BE2C (cell line): ENCODE data around the gene SUN5.

Experiments
- DNase-seq: peaks from one replicate; pipeline ENCODE4 v3.0.0-alpha.2; 2020
- H3K27me3 ChIP-seq: fragments of 250-450 bp; sonication (Bioruptor Pico); 2 replicates; pipeline ENCODE4 v1.5.1; 2020; ENCODE audit warnings: mild to moderate bottlenecking
- H3K36me3 ChIP-seq: fragments of 250-450 bp; sonication (Bioruptor Pico); 2 replicates; pipeline ENCODE4 v1.5.1; 2020; ENCODE audit warnings: mild to moderate bottlenecking
- H3K4me1 ChIP-seq: fragments of 250-450 bp; sonication (Bioruptor Pico); 2 replicates; pipeline ENCODE4 v1.5.1; 2020
- H3K4me3 ChIP-seq: 2 replicates; pipeline ENCODE4 v1.5.1; 2011; ENCODE audit warnings: low read depth, low read length
- H3K9me3 ChIP-seq: fragments of 250-450 bp; sonication (Bioruptor Pico); 2 replicates; pipeline ENCODE4 v1.5.1; 2020
- TF ChIP-seq, protein P1 (sequence below): IDR thresholded peaks from 2 replicates; pipeline ENCODE4 v1.5.1; 2012; ENCODE audit warnings: mild to moderate bottlenecking, low read depth, low read length

SUN5 gene

DNA sequence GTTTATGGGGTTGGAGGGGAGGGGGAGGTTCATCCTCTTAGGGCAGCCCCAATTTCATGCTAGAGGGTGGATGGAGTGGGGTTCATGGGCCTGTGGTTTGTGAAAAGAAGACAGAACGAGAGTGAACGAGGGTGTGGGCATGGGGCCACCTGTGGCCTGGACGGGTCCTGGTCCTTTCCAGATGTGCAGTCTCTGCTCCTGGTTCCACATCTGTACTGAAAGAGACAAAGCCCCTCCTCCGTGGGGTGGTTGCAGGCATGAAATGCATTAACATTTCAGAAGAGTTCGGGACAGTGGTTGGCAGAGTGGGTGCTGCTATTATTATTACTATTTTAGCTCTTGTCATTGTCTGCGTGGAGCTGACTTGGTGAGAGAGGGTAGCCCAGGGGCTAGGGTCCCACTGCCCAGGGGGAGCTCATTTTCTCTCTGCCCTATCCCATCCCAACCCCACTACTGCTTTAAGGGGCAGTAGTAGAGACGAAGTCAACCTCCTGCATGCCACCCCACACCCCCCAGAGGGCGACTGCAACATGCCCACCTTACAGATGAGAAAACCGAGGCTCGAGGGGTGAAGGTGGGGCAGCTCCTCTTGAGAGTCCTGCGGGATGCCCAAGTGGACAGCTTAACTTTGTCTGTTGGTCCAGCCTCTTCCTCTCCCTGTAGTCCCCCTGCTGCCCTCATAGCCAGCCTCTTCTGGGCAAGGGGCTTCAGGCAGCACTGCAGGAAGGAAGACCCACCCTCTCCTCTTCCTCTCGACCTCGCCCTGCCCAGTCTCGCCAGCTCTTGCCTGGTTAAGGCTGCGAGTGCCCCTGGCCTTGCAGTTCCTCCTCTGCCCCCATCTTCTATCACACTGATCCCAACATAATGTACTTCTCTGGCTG lies 11.7 kb upstream of the SUN5 start:
- no peak for DNase-seq
- H3K27me3 ChIP-seq, result no peaks in the 10 kb centered on the region
- TF ChIP-seq, protein P1, sequence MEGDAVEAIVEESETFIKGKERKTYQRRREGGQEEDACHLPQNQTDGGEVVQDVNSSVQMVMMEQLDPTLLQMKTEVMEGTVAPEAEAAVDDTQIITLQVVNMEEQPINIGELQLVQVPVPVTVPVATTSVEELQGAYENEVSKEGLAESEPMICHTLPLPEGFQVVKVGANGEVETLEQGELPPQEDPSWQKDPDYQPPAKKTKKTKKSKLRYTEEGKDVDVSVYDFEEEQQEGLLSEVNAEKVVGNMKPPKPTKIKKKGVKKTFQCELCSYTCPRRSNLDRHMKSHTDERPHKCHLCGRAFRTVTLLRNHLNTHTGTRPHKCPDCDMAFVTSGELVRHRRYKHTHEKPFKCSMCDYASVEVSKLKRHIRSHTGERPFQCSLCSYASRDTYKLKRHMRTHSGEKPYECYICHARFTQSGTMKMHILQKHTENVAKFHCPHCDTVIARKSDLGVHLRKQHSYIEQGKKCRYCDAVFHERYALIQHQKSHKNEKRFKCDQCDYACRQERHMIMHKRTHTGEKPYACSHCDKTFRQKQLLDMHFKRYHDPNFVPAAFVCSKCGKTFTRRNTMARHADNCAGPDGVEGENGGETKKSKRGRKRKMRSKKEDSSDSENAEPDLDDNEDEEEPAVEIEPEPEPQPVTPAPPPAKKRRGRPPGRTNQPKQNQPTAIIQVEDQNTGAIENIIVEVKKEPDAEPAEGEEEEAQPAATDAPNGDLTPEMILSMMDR, result no peak
- H3K36me3 ChIP-seq, result no peaks in the 10 kb centered on the region
- no peaks in the 10 kb centered on the region for H3K4me1 ChIP-seq
- H3K9me3 ChIP-seq, result no peaks in the 10 kb centered on the region
- no peak overlapping the region for H3K4me3 ChIP-seq

DNA sequence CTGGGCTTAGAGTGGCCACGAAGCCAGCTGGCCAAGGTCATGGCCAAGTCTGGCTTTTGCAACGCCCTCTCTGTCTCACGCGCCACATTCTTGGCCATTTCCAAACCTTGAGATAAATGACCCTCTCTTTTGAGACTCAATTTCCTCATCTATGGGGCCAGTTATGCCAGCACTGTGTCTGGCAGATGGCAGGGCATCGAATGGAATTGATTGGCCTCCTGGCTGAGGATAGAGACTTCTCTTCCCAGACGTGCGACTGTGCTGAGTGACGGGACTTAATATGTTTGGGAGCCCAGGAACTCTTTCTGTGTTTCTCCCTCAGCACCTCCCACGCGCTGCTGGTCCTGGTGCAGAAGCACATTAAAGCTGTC lies 10.9 kb upstream of the SUN5 start:
- TF ChIP-seq, protein P1, result no peak
- no peak overlapping the region for H3K4me3 ChIP-seq
- H3K4me1 ChIP-seq, result no peaks in the 10 kb centered on the region
- H3K36me3 ChIP-seq, result no peaks in the 10 kb centered on the region
- H3K9me3 ChIP-seq, result no peaks in the 10 kb centered on the region
- DNase-seq, result no peak
- H3K27me3 ChIP-seq, result no peaks in the 10 kb centered on the region

DNA sequence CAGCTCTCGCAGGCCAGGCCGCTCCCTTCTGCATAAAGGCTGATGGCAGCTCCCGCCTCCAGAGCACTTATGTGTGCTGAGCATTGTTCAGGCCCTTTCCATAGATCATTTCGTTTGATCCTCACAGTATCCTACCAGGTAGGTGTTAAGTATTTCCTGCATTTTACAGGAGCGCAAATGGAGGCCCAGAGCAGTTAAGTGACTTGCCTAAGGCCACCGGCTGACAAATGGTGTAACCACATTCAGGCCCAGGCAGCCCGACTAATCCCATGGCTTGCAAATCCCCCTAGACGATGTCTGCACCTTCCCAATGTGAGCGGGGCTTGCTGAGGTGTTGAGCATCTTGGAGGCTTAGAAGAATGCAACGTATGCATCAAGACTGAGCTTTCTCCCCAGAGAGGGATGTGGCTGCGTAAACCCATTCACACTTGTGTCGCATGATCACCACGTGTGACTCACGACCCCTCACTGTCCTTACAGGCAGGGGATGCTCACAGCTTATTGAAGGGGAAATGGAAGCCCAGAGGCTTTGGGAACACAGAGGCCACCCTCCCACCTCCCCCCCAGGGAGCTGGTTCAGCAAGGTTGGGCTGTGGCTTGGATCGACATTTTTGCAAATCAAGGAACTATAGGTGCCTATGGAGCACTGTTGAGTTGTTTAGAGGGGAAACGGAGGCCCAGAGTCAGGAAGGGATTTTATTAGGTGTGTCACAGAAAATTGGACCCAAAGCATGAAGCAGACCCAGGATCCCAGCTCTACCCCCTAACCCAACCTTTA lies 10.3 kb upstream of the SUN5 start:
- Histone ChIP-seq H3K4me3 (no peak overlapping the region), H3K36me3 (no peaks in the 10 kb centered on the region), H3K4me1 (no peaks in the 10 kb centered on the region), H3K27me3 (no peaks in the 10 kb centered on the region), H3K9me3 (no peaks in the 10 kb centered on the region)
- DNase-seq, result no peak
- TF ChIP-seq, protein P1, result no peak

DNA sequence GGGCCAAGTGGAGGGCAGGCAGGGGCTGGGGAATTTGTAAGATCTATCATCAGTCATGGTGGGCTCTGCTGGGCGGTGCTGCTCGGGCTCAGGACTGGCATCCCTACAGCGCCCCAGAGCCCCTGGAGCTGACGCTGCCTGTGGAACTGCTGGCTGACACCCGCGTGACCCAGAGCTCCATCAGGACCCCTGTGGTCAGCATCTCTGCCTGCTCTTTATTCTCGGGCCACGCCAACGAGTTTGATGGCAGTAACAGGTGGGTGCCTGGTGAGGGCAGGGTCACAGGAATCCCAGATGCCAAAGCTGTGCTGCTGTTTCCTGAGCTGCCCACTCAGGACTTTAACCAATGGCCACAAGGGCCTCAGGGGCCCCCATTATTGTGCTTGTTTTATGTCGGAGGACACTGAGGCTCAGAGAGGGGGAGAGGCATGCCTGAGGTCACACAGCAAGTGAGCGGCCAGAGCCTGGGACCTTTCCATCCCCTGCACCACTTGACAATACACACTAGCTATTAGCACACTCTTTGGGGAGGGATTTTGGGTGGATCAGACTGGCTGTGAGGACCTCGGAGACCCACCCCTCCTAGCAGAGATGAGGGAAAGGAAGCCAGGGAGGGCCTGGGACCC lies 9.6 kb upstream of the SUN5 start:
- DNase-seq, result no peak
- H3K4me3 ChIP-seq, result no peak overlapping the region
- H3K4me1 ChIP-seq, result no peaks in the 10 kb centered on the region
- no peaks in the 10 kb centered on the region for H3K27me3 ChIP-seq
- H3K36me3 ChIP-seq, result no peaks in the 10 kb centered on the region
- TF ChIP-seq, protein P1, result no peak
- H3K9me3 ChIP-seq, result no peaks in the 10 kb centered on the region

DNA sequence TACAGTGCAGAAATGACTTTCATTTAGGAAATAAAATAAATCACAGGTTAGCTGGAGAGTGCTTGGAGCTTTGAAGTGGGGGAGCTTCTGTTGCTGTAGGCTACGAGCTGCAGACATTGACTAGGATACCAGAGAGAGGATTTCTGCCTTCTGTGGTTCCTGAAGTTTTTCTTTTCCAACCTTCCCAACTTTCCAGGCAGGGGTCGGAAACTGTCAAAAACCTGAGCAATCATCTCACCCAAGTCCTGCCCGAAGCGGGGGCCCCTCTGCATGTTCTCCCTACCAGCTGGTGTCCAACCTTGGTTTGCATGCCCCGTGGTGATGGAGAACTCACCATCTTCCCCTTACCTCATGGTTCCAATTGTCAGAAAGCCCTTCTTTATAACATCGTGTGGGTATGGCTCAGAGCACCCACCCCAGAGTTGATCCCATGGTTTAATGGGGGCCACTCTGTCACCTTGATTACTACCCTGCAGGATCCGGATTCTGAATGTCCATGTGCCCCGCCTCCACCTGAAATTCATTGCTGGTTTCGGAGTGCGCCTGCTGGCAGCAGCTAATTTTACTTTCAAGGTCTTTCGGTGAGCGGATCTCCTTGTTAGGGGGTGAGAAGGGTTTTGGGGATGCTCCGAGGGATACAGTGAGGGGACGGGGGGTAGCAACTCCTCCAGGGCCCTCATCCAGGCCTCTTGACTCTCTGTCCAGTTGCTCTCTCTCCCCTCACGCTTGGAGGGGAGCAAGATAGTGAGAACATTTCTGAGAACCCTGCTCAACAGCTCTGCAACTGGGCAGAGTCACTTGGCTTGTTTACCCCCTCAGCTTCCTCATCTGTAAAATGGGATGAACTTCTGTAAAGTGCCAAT lies 8.3 kb upstream of the SUN5 start:
- H3K36me3 ChIP-seq, result no peaks in the 10 kb centered on the region
- DNase-seq, result no peak
- TF ChIP-seq, protein P1, result no peak
- H3K9me3 ChIP-seq, result no peaks in the 10 kb centered on the region
- H3K4me1 ChIP-seq, result no peaks in the 10 kb centered on the region
- no peaks in the 10 kb centered on the region for H3K27me3 ChIP-seq
- no peak overlapping the region for H3K4me3 ChIP-seq
